Measurements from ENCODE around the gene OSBPL2. TPM values are rescaled to one million over a fixed set of nuclear protein-coding genes. Genes with fewer than 3 reads are reported as not detected.

Gene OSBPL2
- total and polyA plus RNA-seq, 9 of the 15 experiments (the other 6 are each of a cell fraction or from before 2014, with no cell fraction given) = 2.5 to 25.6 (median 14.1) TPM

DNA sequence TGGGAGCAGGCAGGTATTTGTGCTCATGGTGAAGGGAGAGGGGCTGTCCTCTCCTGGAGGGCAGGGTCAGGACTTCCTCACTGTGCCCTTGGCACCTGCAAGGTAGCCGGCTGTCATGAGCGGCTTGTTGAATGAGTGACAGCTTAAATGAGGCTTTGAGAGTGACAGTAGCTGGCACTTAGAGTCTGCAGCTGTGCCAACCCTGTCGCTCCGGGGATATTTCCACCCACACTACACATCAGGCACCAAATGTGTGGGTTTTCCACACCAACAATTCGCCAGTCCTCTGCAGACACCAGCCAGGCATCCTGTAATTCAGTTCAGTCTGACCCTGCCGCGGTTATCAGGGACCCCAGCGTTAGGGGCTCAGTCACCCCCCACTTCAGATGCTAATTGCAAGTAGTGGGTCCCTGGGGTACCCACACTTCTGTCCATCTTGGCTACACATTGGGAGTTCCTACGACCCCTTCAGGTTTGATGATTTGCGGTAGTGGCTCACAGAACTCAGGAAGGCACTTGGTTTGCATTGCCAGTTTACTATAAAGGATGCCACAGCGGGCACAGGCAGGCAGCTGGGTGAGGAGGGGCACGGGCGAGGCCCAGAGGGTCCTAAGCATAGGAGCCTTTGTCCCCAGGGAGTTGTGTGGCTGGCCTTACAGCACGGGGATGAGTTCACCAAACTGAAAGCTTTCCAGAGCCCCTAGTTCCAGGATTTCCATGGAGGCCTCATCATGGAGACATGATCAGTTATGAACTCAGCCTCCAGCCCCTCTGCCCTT, 46.4 kb upstream of the OSBPL2 start (continued):
- TF ChIP-seq, protein P1, sequence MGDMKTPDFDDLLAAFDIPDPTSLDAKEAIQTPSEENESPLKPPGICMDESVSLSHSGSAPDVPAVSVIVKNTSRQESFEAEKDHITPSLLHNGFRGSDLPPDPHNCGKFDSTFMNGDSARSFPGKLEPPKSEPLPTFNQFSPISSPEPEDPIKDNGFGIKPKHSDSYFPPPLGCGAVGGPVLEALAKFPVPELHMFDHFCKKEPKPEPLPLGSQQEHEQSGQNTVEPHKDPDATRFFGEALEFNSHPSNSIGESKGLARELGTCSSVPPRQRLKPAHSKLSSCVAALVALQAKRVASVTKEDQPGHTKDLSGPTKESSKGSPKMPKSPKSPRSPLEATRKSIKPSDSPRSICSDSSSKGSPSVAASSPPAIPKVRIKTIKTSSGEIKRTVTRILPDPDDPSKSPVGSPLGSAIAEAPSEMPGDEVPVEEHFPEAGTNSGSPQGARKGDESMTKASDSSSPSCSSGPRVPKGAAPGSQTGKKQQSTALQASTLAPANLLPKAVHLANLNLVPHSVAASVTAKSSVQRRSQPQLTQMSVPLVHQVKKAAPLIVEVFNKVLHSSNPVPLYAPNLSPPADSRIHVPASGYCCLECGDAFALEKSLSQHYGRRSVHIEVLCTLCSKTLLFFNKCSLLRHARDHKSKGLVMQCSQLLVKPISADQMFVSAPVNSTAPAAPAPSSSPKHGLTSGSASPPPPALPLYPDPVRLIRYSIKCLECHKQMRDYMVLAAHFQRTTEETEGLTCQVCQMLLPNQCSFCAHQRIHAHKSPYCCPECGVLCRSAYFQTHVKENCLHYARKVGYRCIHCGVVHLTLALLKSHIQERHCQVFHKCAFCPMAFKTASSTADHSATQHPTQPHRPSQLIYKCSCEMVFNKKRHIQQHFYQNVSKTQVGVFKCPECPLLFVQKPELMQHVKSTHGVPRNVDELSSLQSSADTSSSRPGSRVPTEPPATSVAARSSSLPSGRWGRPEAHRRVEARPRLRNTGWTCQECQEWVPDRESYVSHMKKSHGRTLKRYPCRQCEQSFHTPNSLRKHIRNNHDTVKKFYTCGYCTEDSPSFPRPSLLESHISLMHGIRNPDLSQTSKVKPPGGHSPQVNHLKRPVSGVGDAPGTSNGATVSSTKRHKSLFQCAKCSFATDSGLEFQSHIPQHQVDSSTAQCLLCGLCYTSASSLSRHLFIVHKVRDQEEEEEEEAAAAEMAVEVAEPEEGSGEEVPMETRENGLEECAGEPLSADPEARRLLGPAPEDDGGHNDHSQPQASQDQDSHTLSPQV (IDR thresholded peaks at IDR 0.05) = no peak
- no peak for TF ChIP-seq POLR3A (IDR thresholded peaks at IDR 0.05; ENCODE audit: borderline replicate concordance, extremely low read depth, insufficient read depth, insufficient read length)
- no peak for TF ChIP-seq ZNF12 (CRISPR knock-in tag; IDR thresholded peaks at IDR 0.05)
- no peak for TF ChIP-seq MAX (CRISPR knock-in tag; IDR thresholded peaks at IDR 0.05)

- DNase-seq (ENCODE audit: extremely low read depth in 1 of 4, low spot score in 3 of 4) (no peak), ATAC-seq (no peak), FAIRE-seq (peak; percentile 19)
- peaks cover 38% of the 10 kb centered on the region for H3K79me2 ChIP-seq (ENCODE audit: control insufficient read depth, insufficient read depth, low read length)
- peaks cover 14% of the 10 kb centered on the region for H4K20me1 ChIP-seq (replicated peaks; ENCODE audit: control insufficient read depth, insufficient read depth, low read length)
- H3K4me3 ChIP-seq = no peak overlapping the region
- no peaks in the 10 kb centered on the region for H3K27me3 ChIP-seq (ENCODE audit: control insufficient read depth in 2 of 2, insufficient read depth in 2 of 2, low read length in 2 of 2)
- POLR2A ChIA-PET = no interaction called here
- peaks cover 0 to 10% of the 10 kb centered on the region in 2 experiments; a peak in 3 of 5 replicates for H3K4me1 ChIP-seq (replicated peaks in 1 of 2; ENCODE audit: control insufficient read depth in 2 of 2, insufficient read depth in 2 of 2, low read length in 2 of 2)
- in situ Hi-C loops (cut with MboI) = no loop called here
- H3K9me1 ChIP-seq (ENCODE audit: control insufficient read depth, insufficient read depth, low read length) = no peaks in the 10 kb centered on the region
- no peak overlapping the region for H3K27ac ChIP-seq (ENCODE audit: extremely low read depth, low read depth, low read length)
- intact Hi-C loops (cut with micrococcal nuclease) = no loop called here
- CTCF ChIA-PET (ENCODE audit: low intra/inter-chr PET ratio) = no interaction called here
- H3K9ac ChIP-seq (ENCODE audit: insufficient read depth in 1 of 2, low read depth in 2 of 2, low read length in 2 of 2) = no peak overlapping the region
- 92% methylated on average over 10 of the region's 10 CpGs for WGBS (ENCODE audit: insufficient coverage, low coverage, missing lambda C conversion rate)
- no peak overlapping the region for H3K4me2 ChIP-seq (ENCODE audit: insufficient read depth, low read length)
- peaks cover 81% of the 10 kb centered on the region; the same call in 2 of the 3 replicates for H3K36me3 ChIP-seq (ENCODE audit: control insufficient read depth, insufficient read depth, low read length)
- no TSS peak for BruUV-seq (replicated peaks)
- H2AFZ ChIP-seq (ENCODE audit: low read depth, low read length) = no peak overlapping the region
- no peaks in the 10 kb centered on the region for H3K9me3 ChIP-seq (replicated peaks; ENCODE audit: control insufficient read depth, insufficient read depth, low read depth, low read length)
- TF ChIP-seq, protein P2, sequence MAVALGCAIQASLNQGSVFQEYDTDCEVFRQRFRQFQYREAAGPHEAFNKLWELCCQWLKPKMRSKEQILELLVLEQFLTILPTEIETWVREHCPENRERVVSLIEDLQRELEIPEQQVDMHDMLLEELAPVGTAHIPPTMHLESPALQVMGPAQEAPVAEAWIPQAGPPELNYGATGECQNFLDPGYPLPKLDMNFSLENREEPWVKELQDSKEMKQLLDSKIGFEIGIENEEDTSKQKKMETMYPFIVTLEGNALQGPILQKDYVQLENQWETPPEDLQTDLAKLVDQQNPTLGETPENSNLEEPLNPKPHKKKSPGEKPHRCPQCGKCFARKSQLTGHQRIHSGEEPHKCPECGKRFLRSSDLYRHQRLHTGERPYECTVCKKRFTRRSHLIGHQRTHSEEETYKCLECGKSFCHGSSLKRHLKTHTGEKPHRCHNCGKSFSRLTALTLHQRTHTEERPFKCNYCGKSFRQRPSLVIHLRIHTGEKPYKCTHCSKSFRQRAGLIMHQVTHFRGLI (CRISPR knock-in tag; IDR thresholded peaks at IDR 0.05) = no peak
- TF ChIP-seq, protein P3, sequence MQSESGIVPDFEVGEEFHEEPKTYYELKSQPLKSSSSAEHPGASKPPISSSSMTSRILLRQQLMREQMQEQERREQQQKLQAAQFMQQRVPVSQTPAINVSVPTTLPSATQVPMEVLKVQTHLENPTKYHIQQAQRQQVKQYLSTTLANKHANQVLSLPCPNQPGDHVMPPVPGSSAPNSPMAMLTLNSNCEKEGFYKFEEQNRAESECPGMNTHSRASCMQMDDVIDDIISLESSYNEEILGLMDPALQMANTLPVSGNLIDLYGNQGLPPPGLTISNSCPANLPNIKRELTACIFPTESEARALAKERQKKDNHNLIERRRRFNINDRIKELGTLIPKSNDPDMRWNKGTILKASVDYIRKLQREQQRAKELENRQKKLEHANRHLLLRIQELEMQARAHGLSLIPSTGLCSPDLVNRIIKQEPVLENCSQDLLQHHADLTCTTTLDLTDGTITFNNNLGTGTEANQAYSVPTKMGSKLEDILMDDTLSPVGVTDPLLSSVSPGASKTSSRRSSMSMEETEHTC (IDR thresholded peaks at IDR 0.05) = no peak
- TF ChIP-seq FOXP4 (CRISPR knock-in tag; IDR thresholded peaks at IDR 0.05; ENCODE audit: borderline replicate concordance) = no peak
- no peak for TF ChIP-seq ZNF561 (CRISPR knock-in tag; conservative IDR thresholded peaks at IDR 0.05)
Measured at GRCh38 chr20:62192635-62193034, 45.7 kb upstream of the OSBPL2 start.

Data from K562 (cell line).